ENCODE data around the gene DVL2.

- TF ChIP-seq, protein P1, sequence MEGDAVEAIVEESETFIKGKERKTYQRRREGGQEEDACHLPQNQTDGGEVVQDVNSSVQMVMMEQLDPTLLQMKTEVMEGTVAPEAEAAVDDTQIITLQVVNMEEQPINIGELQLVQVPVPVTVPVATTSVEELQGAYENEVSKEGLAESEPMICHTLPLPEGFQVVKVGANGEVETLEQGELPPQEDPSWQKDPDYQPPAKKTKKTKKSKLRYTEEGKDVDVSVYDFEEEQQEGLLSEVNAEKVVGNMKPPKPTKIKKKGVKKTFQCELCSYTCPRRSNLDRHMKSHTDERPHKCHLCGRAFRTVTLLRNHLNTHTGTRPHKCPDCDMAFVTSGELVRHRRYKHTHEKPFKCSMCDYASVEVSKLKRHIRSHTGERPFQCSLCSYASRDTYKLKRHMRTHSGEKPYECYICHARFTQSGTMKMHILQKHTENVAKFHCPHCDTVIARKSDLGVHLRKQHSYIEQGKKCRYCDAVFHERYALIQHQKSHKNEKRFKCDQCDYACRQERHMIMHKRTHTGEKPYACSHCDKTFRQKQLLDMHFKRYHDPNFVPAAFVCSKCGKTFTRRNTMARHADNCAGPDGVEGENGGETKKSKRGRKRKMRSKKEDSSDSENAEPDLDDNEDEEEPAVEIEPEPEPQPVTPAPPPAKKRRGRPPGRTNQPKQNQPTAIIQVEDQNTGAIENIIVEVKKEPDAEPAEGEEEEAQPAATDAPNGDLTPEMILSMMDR (IDR thresholded peaks at IDR 0.05): no peak
- no peak for TF ChIP-seq EP300 (IDR thresholded peaks at IDR 0.05)
Measured at GRCh38 chr17:7178973-7179316, 55.4 kb downstream of the DVL2 start.

Data from ovary (tissue), 3 donors.